DOHH2 (cell line): Measurements from ENCODE around the gene ZFAND3.

Experiments used
- H3F3A ChIP-seq: fragments of 200-600 bp; sonication (generic), shearing (Covaris generic); 2 replicates; pipeline ENCODE4 v1.6.0; 2016; ENCODE audit warnings: antibody characterized with exemption, mild to moderate bottlenecking; ENCODE audit not compliant: control insufficient read depth, insufficient read depth
- H3K27ac ChIP-seq: fragments of 200-600 bp; sonication (generic); 2 replicates; pipeline ENCODE4 v1.5.1; 2014; ENCODE audit warnings: low read depth, mild to moderate bottlenecking, low read length, moderate library complexity
- H3K27me3 ChIP-seq: fragments of 200-600 bp; sonication (generic); 2 replicates; pipeline ENCODE4 v1.6.1; 2014; ENCODE audit warnings: mild to moderate bottlenecking, low read length, mixed read lengths; ENCODE audit not compliant: control insufficient read depth
- H3K36me3 ChIP-seq: fragments of 200-600 bp; sonication (generic); 2 replicates; pipeline ENCODE4 v1.6.1; 2014; ENCODE audit warnings: mild to moderate bottlenecking, low read length, moderate library complexity, mixed read lengths; ENCODE audit not compliant: control insufficient read depth
- H3K4me1 ChIP-seq: fragments of 200-600 bp; sonication (generic); 2 replicates; pipeline ENCODE4 v1.6.1; 2014; ENCODE audit warnings: mild to moderate bottlenecking, low read length, mixed read lengths; ENCODE audit not compliant: control insufficient read depth
- H3K4me2 ChIP-seq: fragments of 200-600 bp; sonication (generic); 2 replicates; pipeline ENCODE4 v1.6.0; 2014; ENCODE audit warnings: mild to moderate bottlenecking, low read length, moderate library complexity
- H3K4me3 ChIP-seq: fragments of 200-600 bp; sonication (generic); 2 replicates; pipeline ENCODE4 v1.5.1; 2014; ENCODE audit warnings: mild to moderate bottlenecking, low read length, mixed read lengths
- H3K79me2 ChIP-seq: fragments of 200-600 bp; sonication (generic); 2 replicates; pipeline ENCODE4 v1.6.1; 2014; ENCODE audit warnings: mild to moderate bottlenecking, low read length, mixed read lengths; ENCODE audit not compliant: control insufficient read depth
- H3K9me2 ChIP-seq: fragments of 200-600 bp; sonication (generic); replicated peaks from 2 replicates; pipeline ENCODE4 v1.6.1; 2014; ENCODE audit warnings: mild to moderate bottlenecking, low read length, mixed read lengths; ENCODE audit not compliant: control insufficient read depth
- H3K9me3 ChIP-seq: fragments of 200-600 bp; sonication (generic); 2 replicates; pipeline ENCODE4 v1.6.1; 2014; ENCODE audit warnings: antibody characterized with exemption, low read length, mixed read lengths; ENCODE audit not compliant: control insufficient read depth, insufficient read depth
- H4K20me1 ChIP-seq: fragments of 200-600 bp; sonication (generic); 2 replicates; pipeline ENCODE4 v1.6.0; 2014; ENCODE audit warnings: low read depth, mild to moderate bottlenecking, antibody characterized with exemption, low read length, moderate library complexity; ENCODE audit not compliant: control insufficient read depth, insufficient read depth
- CTCF ChIP-seq: fragments of 200-600 bp; sonication (generic); IDR thresholded peaks from one replicate; pipeline ENCODE4 v1.5.1; 2014; ENCODE audit warnings: antibody characterized with exemption, mild to moderate bottlenecking, low read depth, low read length; ENCODE audit not compliant: poor library complexity, severe bottlenecking
- EZH2phosphoT487 ChIP-seq: fragments of 200-600 bp; sonication (generic); IDR thresholded peaks from 2 replicates; pipeline ENCODE4 v1.6.1; 2017; ENCODE audit warnings: borderline replicate concordance, mild to moderate bottlenecking, antibody characterized with exemption, low read length, moderate library complexity, mixed read lengths

Gene ZFAND3

GRCh38 chr6:38141085-38141484, 321.6 kb downstream of the ZFAND3 start:
- Histone ChIP-seq H3K27ac (no peak overlapping the region), H3K9me2 (no peaks in the 10 kb centered on the region), H3K27me3 (no peaks in the 10 kb centered on the region), H3F3A (no peaks in the 10 kb centered on the region), H3K36me3 (no peaks in the 10 kb centered on the region), H4K20me1 (no peaks in the 10 kb centered on the region), H3K79me2 (no peaks in the 10 kb centered on the region), H3K4me3 (no peak overlapping the region), H3K4me1 (no peaks in the 10 kb centered on the region), H3K9me3 (no peaks in the 10 kb centered on the region), H3K4me2 (no peak overlapping the region)
- TF ChIP-seq EZH2phosphoT487, result no peak
- no peak for TF ChIP-seq CTCF

GRCh38 chr6:38141716-38142115, 322.2 kb downstream of the ZFAND3 start:
- Histone ChIP-seq H3K27ac (no peak overlapping the region), H3K4me1 (no peaks in the 10 kb centered on the region), H3K4me2 (no peak overlapping the region), H3K4me3 (no peak overlapping the region), H3F3A (no peaks in the 10 kb centered on the region), H3K36me3 (no peaks in the 10 kb centered on the region), H3K9me3 (no peaks in the 10 kb centered on the region), H3K27me3 (no peaks in the 10 kb centered on the region), H3K79me2 (no peaks in the 10 kb centered on the region), H4K20me1 (no peaks in the 10 kb centered on the region), H3K9me2 (no peaks in the 10 kb centered on the region)
- TF ChIP-seq EZH2phosphoT487 (no peak), CTCF (no peak)

- Histone ChIP-seq H3K27me3 (no peaks in the 10 kb centered on the region), H3F3A (no peaks in the 10 kb centered on the region), H3K4me3 (no peak overlapping the region), H3K9me3 (no peaks in the 10 kb centered on the region), H3K4me2 (no peak overlapping the region), H3K79me2 (no peaks in the 10 kb centered on the region), H3K27ac (no peak overlapping the region), H3K36me3 (no peaks in the 10 kb centered on the region), H4K20me1 (no peaks in the 10 kb centered on the region), H3K4me1 (no peaks in the 10 kb centered on the region), H3K9me2 (no peaks in the 10 kb centered on the region)
- TF ChIP-seq CTCF (no peak), EZH2phosphoT487 (no peak)
Measured at GRCh38 chr6:38142178-38142902, 322.8 kb downstream of the ZFAND3 start.
